NK-92 (cell line): Measurements from ENCODE around the gene IDS.
"Not testable (repeated sequence)": the region's sequence is repeated elsewhere in the genome, so short reads cannot be mapped to it uniquely, and the experiment has no call there.

Experiments used
- DNase-seq: peaks from one replicate; lab custom pipeline; 2025; ENCODE audit not compliant: unreplicated experiment; lab: John Stamatoyannopoulos, UW

Gene IDS

DNA sequence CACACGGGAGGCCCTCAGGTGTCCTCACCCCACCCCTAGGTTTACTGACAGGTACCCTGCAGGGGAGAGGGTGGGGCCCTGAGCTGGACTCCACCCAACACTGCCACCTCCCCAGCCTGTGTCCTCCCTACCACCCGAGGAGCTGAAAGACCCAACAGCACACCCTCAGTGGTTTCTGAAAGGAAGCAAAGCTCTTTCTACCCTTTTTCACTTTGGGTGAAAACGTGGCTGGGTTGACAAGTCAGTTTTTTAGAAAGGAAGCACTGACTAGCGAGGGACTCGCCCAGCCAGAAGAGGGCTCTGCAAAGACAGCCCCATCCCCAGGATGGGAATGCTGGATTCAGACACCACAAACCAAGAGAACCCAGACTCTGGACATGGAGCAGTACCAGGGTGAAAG is 2.2 kb downstream of the IDS start:
- DNase-seq, result not testable (repeated sequence)

GRCh38 chrX:149499766-149500165 is 5.3 kb downstream of the IDS start:
- no peak for DNase-seq

DNA sequence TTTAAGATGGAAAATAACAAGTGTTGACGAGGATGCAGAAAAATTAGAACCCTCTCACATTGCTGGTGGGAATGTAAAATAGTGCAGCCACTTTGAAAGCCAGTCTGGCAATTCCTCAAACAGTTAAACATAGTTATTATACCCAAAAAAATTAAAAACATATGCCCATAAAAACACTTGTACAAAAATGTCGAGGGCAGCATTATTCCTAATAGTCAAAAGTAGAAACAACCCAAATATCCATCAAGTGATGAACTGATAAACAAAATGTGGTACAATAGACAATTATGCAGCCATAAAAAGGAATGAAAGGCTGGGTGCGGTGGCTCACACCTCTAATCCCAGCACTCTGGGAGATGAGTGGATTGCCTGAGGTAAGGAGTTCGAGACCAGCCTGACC is 6.3 kb downstream of the IDS start:
- no peak for DNase-seq

GRCh38 chrX:149497626-149498025 is 7.5 kb downstream of the IDS start:
- DNase-seq, result no peak

DNA sequence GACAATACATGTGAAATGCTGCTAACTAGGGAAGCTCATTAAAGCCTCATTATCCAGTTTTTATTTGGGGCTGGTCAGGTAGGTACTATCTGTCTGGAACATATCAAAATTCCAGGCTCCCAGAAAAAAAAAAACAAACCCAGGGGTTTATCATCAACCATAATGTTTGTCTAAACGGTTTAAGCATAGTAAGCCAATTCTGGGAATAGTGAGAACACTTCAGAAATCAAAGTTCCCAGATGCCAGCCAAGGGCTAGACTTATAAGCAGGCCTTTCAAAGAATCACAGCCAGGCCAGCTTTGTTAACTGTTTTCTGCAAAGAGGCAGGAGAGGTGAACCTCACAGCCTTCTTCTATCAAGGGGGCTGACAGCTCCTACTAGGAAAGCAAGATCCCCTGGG is 8.1 kb downstream of the IDS start:
- DNase-seq, result no peak

- no peak for DNase-seq
Measured at GRCh38 chrX:149495573-149496071, 9.5 kb downstream of the IDS start.

GRCh38 chrX:149494844-149495565 is 10.1 kb downstream of the IDS start:
- no peak for DNase-seq

DNA sequence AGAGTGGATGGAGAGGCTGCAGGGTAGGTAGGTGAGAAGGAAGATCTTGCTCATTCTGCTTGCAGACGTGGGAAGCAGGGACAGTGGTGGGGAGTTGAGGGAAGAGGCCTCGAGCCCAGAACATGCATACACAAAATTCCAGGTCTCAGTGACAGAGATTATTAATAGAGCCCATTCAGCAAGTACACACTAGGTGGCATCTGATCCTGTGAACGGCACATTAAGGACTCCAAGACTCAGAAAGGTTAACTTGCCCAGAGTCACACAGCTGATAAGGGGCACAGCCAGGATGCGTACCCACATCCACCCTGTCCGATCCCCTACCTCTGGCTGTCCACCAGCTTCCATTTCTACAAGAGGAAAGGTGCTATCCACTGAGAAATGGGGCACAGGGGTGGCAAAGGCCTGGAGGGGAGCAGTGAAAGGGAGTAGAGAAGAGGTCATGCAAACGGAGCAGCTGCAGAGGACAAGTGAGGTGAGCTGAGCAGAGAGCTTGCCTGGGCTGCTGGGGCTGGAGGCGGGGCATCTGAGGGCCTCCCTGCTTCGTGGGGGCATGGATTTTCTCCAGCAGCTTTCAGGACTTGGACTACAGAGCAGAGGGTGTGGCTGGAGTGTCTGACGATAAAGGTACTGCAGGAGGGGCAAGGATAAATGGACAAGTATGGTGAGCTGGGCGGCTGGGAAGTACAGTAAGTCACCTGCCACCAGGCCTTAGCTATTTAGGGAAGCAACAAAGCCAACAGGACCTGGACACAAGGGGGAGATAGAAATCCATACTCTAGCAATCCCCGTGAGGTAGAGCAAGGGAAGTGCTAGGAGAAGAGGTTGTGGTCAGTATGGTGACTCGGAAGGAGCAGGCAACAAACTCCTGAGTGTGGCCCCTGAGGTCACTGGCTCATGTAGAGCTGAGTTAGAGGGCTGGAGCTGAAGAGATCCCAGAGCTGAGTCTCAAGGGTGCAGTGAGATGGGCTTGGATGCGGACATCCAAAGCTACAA is 11.2 kb downstream of the IDS start:
- DNase-seq, result no peak

GRCh38 chrX:149491812-149492211 is 13.3 kb downstream of the IDS start:
- DNase-seq, result no peak

GRCh38 chrX:149490100-149490499 is 15.0 kb downstream of the IDS start:
- DNase-seq, result no peak

DNA sequence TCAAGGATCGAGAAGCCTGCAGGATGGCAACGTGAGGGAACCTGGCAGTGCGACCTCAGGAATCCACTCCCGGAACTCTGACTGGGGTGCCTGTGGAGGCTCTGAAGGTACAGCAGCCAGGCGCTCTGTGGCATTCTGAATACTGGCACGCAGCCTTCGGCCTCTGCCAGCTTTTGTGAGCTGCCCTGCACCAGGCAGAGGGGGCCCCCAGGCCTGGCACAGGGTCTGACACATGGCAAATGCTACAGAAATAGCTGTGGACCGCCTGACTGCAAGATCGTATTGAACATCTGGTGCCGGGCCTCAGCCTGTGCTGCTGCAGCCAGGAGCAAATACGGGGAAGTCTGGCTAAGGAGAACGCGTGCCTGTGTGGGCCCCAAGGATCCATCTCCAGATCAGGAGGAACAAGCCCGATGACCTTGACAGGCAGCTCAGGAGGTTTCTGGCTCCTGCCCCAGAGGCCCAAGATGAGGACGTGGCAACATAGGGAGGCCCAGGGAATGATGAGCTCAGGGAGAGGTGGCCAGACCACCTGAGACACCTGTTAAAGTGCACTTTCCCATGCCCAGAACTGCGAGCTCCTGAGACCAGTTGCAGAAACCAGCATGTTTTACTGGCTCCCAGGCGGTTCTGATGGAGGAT is 16.6 kb downstream of the IDS start:
- DNase-seq, result not testable (repeated sequence)

DNA sequence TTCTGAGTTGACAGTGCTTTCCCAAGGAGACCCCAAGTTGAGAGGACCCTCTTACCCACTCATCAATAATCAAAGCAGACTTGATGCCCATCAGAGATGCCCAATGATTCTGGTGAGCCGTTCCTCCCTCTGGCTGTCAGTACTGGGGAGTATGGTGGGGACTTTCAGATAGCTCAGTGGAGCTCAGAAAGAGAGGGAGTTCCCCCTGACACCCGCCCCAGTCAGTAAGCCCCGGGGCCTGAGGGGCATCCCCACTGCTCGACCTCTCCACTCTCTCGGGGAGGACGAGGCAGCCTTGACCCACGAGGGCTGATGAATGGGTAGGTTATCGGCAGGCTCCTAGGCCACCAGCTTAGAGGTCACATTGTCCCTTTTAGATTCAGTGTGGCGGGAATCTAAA is 17.1 kb downstream of the IDS start:
- DNase-seq, result not testable (repeated sequence)

GRCh38 chrX:149487292-149487691 is 17.8 kb downstream of the IDS start:
- no peak for DNase-seq

DNA sequence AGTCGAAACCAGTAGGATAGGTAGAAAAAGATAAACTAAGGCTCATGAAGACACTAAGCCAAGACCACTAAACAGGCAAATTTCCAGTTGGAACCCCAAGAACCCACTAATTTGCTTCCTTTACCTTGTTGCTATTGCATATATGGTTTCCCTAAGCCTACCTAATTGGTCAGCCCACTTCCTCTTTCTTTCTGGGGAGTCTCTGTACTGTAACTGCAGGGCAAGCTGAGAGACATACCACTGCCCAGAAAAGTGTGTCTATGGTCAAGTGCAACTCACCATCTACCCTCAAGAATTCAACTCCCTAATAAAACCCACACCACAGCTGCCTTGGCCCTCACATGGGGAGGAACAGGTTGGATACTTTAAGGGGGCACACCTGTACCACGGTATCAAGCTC is 28.6 kb downstream of the IDS start:
- DNase-seq, result no peak

- DNase-seq, result no peak
Measured at GRCh38 chrX:149473966-149474365, 31.1 kb downstream of the IDS start.

DNA sequence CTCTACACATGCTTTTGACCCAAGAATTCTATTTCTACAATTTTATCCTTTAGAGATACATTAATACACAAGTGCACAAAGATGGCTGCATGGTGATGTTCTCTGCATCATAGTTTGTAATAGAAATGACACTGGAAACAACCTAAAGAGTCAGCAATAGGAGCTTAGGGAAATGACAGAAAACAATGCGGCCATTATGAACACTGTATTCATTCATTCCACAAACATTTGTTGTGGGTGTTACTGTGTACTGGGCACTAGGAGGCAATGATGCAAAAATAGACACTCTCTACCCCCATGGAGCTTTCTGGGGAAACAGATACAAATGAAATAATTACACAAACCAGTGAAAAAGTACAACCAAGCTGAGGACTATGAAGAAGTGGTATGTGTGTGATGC is 32.0 kb downstream of the IDS start:
- no peak for DNase-seq

GRCh38 chrX:149472625-149473024 is 32.5 kb downstream of the IDS start:
- no peak for DNase-seq

DNA sequence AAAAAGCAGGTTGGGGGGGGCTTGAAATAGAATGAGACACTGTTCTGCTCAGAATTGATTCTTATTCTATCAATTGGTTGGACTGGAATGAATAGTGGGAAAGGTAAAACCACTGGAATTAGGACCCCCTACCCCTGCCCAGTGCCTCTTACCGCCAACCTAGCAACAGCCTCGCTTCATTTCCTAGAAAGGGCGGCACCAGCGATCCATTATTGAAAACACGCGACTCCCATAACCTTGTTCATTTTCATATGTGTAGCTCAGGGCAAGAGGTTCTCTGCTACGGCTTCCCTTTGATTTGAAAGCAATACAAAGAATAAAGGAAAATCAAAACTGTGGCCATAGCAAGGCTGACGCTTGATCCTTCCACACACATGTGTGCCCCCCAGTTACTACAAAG is 33.7 kb downstream of the IDS start:
- no peak for DNase-seq

- no peak for DNase-seq
Measured at GRCh38 chrX:149470955-149471354, 34.2 kb downstream of the IDS start.

GRCh38 chrX:149469406-149469805 is 35.7 kb downstream of the IDS start:
- no peak for DNase-seq

GRCh38 chrX:149467920-149468319 is 37.2 kb downstream of the IDS start:
- DNase-seq, result no peak
